ENCODE data around the gene COL4A6.

GRCh38 chrX:108160309-108160708 lies 277.9 kb downstream of the COL4A6 start:
- TF ChIP-seq CTCF (IDR thresholded peaks at IDR 0.05) (no peak), POLR2A (IDR thresholded peaks at IDR 0.05) (no peak)

All from vagina (tissue), 2 donors.